Choroid plexus epithelial cell (primary cell): ENCODE measurements around the gene GNA12.

Experiments
- DNase-seq: peaks from one replicate; pipeline ENCODE4 v3.0.0-alpha.2; 2010; ENCODE audit warnings: low read depth
- H3K4me3 ChIP-seq: 2 replicates; pipeline ENCODE4 v1.5.1; 2011; ENCODE audit warnings: low read depth, mild to moderate bottlenecking, control low read depth, low read length, moderate library complexity
- TF ChIP-seq, protein P1 (sequence below): conservative IDR thresholded peaks from 2 replicates; pipeline ENCODE4 v1.5.1; 2011; ENCODE audit warnings: low read depth, mild to moderate bottlenecking, control low read depth, inconsistent platforms, low read length, moderate library complexity

The GNA12 gene

DNA sequence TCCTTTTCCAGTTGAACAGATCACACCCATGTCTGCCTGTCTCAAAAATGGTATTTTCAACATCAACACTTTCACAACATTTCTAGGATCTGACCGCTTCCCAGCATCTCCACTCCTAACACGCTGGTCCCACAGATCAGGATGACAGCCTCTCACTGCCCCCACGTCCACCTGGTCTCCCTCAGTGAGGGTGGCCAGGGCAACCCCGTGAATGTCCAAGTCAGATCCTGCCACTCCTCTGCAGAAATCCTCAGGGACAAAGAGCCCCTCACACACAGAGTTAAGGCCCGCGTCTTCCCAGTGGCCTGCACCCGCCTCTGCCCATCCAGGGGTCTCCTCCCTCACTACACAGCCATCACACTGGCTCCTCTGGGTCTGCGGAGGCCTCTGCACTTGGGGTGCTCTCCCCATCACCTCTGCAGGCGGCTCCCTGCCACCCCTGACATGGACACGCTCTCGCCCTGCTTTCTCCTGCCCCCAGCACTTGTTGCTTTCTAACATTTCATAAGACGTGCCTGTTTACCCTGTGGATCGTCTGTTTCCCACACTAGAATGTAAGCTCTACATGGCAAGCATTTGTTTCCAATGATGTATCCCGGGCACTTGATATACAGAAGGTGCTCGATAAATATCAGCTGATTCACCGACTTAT lies 20.0 kb downstream of the GNA12 start:
- H3K4me3 ChIP-seq = no peak overlapping the region
- TF ChIP-seq, protein P1, sequence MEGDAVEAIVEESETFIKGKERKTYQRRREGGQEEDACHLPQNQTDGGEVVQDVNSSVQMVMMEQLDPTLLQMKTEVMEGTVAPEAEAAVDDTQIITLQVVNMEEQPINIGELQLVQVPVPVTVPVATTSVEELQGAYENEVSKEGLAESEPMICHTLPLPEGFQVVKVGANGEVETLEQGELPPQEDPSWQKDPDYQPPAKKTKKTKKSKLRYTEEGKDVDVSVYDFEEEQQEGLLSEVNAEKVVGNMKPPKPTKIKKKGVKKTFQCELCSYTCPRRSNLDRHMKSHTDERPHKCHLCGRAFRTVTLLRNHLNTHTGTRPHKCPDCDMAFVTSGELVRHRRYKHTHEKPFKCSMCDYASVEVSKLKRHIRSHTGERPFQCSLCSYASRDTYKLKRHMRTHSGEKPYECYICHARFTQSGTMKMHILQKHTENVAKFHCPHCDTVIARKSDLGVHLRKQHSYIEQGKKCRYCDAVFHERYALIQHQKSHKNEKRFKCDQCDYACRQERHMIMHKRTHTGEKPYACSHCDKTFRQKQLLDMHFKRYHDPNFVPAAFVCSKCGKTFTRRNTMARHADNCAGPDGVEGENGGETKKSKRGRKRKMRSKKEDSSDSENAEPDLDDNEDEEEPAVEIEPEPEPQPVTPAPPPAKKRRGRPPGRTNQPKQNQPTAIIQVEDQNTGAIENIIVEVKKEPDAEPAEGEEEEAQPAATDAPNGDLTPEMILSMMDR = no peak
- DNase-seq = no peak

GRCh38 chr7:2823130-2823529 lies 21.0 kb downstream of the GNA12 start:
- TF ChIP-seq, protein P1 = no peak
- H3K4me3 ChIP-seq = no peak overlapping the region
- no peak for DNase-seq

- TF ChIP-seq, protein P1 = no peak
- H3K4me3 ChIP-seq = no peak overlapping the region
These were observed 22.1 kb downstream of the GNA12 start for GRCh38 chr7:2821842-2822507.

DNA sequence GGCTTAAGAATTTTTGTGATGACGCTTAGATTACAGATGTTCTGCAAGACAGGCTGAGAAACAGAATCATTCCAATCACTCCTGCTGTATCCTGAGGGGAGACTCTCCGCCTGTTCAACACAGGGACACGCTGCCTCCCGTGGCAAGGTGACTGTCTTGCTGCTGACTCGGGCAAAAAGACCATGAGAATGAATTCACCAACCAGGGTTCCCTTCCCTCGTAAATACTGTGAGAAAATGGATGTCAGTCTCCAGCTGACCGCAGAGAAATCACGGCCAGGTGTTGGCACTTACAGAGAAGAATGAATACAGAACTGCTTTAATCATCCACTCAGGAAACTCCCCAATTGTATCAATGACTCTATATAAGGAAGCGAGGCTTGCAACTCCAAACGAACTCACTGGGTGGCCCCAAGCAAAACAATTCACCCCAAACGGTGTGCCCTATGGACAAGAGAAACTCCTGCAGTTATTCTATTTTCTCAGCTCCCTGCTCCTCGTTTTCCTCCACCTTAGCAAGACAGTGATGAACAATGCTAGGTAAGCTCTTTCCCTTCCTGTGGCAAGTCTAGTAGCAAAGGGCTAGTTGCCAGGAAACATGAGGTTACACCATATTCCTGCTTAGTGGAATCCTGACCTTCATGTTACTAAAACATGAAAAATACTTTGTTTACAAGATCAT lies 22.8 kb downstream of the GNA12 start:
- TF ChIP-seq, protein P1 = no peak
- H3K4me3 ChIP-seq = no peak overlapping the region
- peak; percentile 83 for DNase-seq

More at GRCh38 chr7:2821842-2822507, 22.1 kb downstream of the GNA12 start:
- peak; percentile 88 for DNase-seq

DNA sequence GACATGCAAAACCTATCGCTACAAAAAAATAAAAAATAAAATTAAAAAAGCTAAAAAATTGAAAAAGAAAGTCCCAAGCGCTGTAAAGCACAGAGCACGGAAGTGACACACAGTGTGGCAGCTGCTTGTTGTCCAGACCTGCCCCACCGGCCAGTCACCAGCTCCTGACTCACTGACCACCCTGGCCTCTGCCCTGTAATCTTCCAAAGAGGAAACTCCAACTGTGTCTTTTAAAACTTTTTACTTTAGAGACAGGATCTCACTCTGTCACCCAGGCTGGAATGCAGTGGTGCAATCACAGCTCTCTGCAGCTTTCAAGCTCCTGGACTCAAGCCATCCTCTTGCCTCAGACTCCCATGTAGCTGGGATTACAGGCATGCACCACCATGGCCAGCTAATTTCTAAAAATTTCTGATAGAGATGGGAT lies 23.6 kb downstream of the GNA12 start:
- no peak overlapping the region for H3K4me3 ChIP-seq
- TF ChIP-seq, protein P1 = no peak
- peak; percentile 98 for DNase-seq

DNA sequence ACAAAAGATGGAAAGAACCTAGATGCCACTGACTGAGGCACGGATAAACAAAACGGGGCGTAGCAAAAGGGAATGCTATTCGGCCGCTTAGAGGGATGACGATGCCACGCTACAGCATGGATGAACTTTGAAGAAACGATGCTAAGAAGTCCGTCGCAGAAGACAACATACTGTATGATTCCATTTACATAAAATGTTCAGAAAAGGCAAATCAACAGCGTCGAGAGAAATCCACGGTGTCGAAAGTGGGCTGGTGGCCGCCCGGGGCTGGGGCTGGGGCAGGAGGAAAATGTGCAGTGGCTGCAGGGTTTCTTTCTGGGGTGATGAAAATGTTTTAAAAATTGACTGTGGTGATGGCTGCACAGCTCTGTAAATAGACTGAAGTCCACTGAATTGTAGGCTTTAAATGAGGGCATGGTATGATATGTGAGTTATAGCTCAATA lies 24.1 kb downstream of the GNA12 start:
- TF ChIP-seq, protein P1 = no peak
- H3K4me3 ChIP-seq = no peak overlapping the region
- DNase-seq = no peak
